Tibial nerve (tissue), 4 donors: ENCODE data around the gene PGA3. TPM values are rescaled to one million over a fixed set of nuclear protein-coding genes. Genes with fewer than 3 reads are reported as not detected.

Experiments
- DNase-seq, 2 donors: peaks; one replicate each; pipeline ENCODE4 v3.0.0-alpha.2; 2019; ENCODE audit warnings: low spot score in 2 of 2
- H3K27ac ChIP-seq, 4 donors: fragments of 200-600 bp; sonication (generic) in 3 of 4; one replicate each; pipeline ENCODE4 v1.5.1; 2017 to 2019; ENCODE audit warnings: mild to moderate bottlenecking in 1 of 4
- H3K27me3 ChIP-seq, 2 donors: fragments of 200-600 bp; sonication (generic) in 1 of 2; one replicate each; pipeline versions ENCODE4 v1.5.1 to v1.6.0; 2017 to 2019
- H3K36me3 ChIP-seq, 3 donors: fragments of 200-600 bp; sonication (generic); one replicate each; pipeline ENCODE4 v1.5.1; 2018 to 2019
- H3K4me1 ChIP-seq, 4 donors: fragments of 200-600 bp; sonication (generic) in 3 of 4; one replicate each; pipeline ENCODE4 v1.5.1; 2017 to 2019
- H3K4me3 ChIP-seq, 4 donors: fragments of 200-600 bp; sonication (generic) in 3 of 4; one replicate each; pipeline ENCODE4 v1.5.1; 2017 to 2019; ENCODE audit warnings: mild to moderate bottlenecking in 1 of 4, moderate library complexity in 1 of 4
- H3K9me3 ChIP-seq, 4 donors: fragments of 200-600 bp; sonication (generic) in 3 of 4; one replicate each; pipeline ENCODE4 v1.5.1; 2017 to 2019
- CTCF ChIP-seq, 5 experiments: fragments of 200-600 bp in 3 of 5; fragments of 450-650 bp in 2 of 5; sonication (generic) in 3 of 5; IDR thresholded peaks; one replicate each; pipeline ENCODE4 v1.5.1; 2016 to 2019; ENCODE audit warnings: antibody characterized with exemption in 5 of 5, mild to moderate bottlenecking in 3 of 5, moderate library complexity in 2 of 5
- EP300 ChIP-seq, 2 donors: sonication (generic); formaldehyde crosslinking; IDR thresholded peaks; one replicate each; pipeline ENCODE4 v1.6.1; 2017; ENCODE audit warnings: antibody characterized with exemption in 2 of 2, mild to moderate bottlenecking in 1 of 2
- POLR2A ChIP-seq, 2 donors: fragments of 450-650 bp; IDR thresholded peaks; one replicate each; pipeline ENCODE4 v1.6.1; 2017; ENCODE audit warnings: antibody characterized with exemption in 2 of 2, mild to moderate bottlenecking in 2 of 2, moderate library complexity in 2 of 2
- WGBS, 2 donors: methylation state at CpG; one replicate each; pipeline ENCODE4 v1.1.5; 2018; 5-methylcytosine and 5-hydroxymethylcytosine counted together
- total RNA-seq, 4 donors: library from RNA; depleted of rRNA; stranded (reverse); fragments of >200 nt; gene quantifications; one replicate each; pipeline ENCODE4 v1.1.0, GENCODE V29; 2016

Gene PGA3
- total RNA-seq, 4 donors from 2014 or later, result 1.5 to 11.1 TPM; not detected in 2

- WGBS, 2 donors, result 88 to 92% methylated on average over 9 of the region's 9 CpGs
- Histone ChIP-seq H3K36me3 (no peaks in the 10 kb centered on the region), H3K27ac (no peak overlapping the region), H3K4me1 (no peaks in the 10 kb centered on the region), H3K9me3 (peaks cover 0 to 3% (median 0%) of the 10 kb centered on the region in 4 donors), H3K4me3 (no peak overlapping the region), H3K27me3 (peaks cover 0 to 5% of the 10 kb centered on the region in 2 donors)
- TF ChIP-seq CTCF (IDR thresholded peaks at IDR 0.05) (no peak), EP300 (IDR thresholded peaks at IDR 0.05) (no peak)
- DNase-seq, result no peak
These were observed 35.1 kb upstream of the PGA3 start for GRCh38 chr11:61168042-61168688.

- no peak for TF ChIP-seq CTCF (IDR thresholded peaks at IDR 0.05)
- TF ChIP-seq POLR2A (IDR thresholded peaks at IDR 0.05), result no peak
- no peak for TF ChIP-seq EP300 (IDR thresholded peaks at IDR 0.05)
- H3K27me3 ChIP-seq, result peaks cover 0 to 5% of the 10 kb centered on the region in 2 donors
- H3K4me1 ChIP-seq, result no peaks in the 10 kb centered on the region
- 67 to 85% methylated on average over 1 of the region's 1 CpG for WGBS, 2 donors
- no peaks in the 10 kb centered on the region for H3K36me3 ChIP-seq
- H3K4me3 ChIP-seq, result no peak overlapping the region
- peaks cover 0 to 3% (median 0%) of the 10 kb centered on the region in 4 donors for H3K9me3 ChIP-seq
- no peak overlapping the region for H3K27ac ChIP-seq
- DNase-seq, result no peak
These were observed 34.5 kb upstream of the PGA3 start for GRCh38 chr11:61168800-61169199.

- Histone ChIP-seq H3K9me3 (peaks cover 0 to 3% (median 0%) of the 10 kb centered on the region in 4 donors), H3K4me1 (no peaks in the 10 kb centered on the region), H3K36me3 (no peaks in the 10 kb centered on the region), H3K27ac (no peak overlapping the region), H3K27me3 (peaks cover 0 to 5% of the 10 kb centered on the region in 2 donors), H3K4me3 (no peak overlapping the region)
- WGBS, 2 donors, result 73 to 80% methylated on average over 8 to 9 of the region's 9 CpGs
- TF ChIP-seq EP300 (IDR thresholded peaks at IDR 0.05), result no peak
- TF ChIP-seq POLR2A (IDR thresholded peaks at IDR 0.05), result no peak
- no peak for TF ChIP-seq CTCF (IDR thresholded peaks at IDR 0.05)
- no peak for DNase-seq
These were observed 32.7 kb upstream of the PGA3 start for GRCh38 chr11:61170566-61170965.

GRCh38 chr11:61171907-61172306, 31.4 kb upstream of the PGA3 start:
- TF ChIP-seq CTCF (IDR thresholded peaks at IDR 0.05), result no peak
- TF ChIP-seq POLR2A (IDR thresholded peaks at IDR 0.05), result no peak
- TF ChIP-seq EP300 (IDR thresholded peaks at IDR 0.05), result no peak
- Histone ChIP-seq H3K36me3 (no peaks in the 10 kb centered on the region), H3K4me1 (no peaks in the 10 kb centered on the region), H3K9me3 (peaks cover 0 to 3% (median 0%) of the 10 kb centered on the region in 4 donors), H3K27ac (no peak overlapping the region), H3K4me3 (no peak overlapping the region), H3K27me3 (peaks cover 0 to 5% of the 10 kb centered on the region in 2 donors)
- WGBS, 2 donors, result 88 to 91% methylated on average over 3 of the region's 3 CpGs
- no peak for DNase-seq

- Histone ChIP-seq H3K36me3 (no peaks in the 10 kb centered on the region), H3K4me1 (no peaks in the 10 kb centered on the region), H3K9me3 (peaks cover 0 to 3% (median 0%) of the 10 kb centered on the region in 4 donors), H3K4me3 (no peak overlapping the region), H3K27me3 (peaks cover 0 to 5% of the 10 kb centered on the region in 2 donors), H3K27ac (no peak overlapping the region)
- no peak for TF ChIP-seq EP300 (IDR thresholded peaks at IDR 0.05)
- no peak for TF ChIP-seq CTCF (IDR thresholded peaks at IDR 0.05)
- no peak for TF ChIP-seq POLR2A (IDR thresholded peaks at IDR 0.05)
- no peak for DNase-seq
- 70 to 72% methylated on average over 5 of the region's 5 CpGs for WGBS, 2 donors
These were observed 31.0 kb upstream of the PGA3 start for GRCh38 chr11:61172356-61172755.
